ENCODE measurements around the gene SCAP.

- TF ChIP-seq, protein P1, sequence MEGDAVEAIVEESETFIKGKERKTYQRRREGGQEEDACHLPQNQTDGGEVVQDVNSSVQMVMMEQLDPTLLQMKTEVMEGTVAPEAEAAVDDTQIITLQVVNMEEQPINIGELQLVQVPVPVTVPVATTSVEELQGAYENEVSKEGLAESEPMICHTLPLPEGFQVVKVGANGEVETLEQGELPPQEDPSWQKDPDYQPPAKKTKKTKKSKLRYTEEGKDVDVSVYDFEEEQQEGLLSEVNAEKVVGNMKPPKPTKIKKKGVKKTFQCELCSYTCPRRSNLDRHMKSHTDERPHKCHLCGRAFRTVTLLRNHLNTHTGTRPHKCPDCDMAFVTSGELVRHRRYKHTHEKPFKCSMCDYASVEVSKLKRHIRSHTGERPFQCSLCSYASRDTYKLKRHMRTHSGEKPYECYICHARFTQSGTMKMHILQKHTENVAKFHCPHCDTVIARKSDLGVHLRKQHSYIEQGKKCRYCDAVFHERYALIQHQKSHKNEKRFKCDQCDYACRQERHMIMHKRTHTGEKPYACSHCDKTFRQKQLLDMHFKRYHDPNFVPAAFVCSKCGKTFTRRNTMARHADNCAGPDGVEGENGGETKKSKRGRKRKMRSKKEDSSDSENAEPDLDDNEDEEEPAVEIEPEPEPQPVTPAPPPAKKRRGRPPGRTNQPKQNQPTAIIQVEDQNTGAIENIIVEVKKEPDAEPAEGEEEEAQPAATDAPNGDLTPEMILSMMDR (IDR thresholded peaks at IDR 0.05) = no peak
- TF ChIP-seq POLR2A (IDR thresholded peaks at IDR 0.05) = no peak
- no peak for TF ChIP-seq EP300 (IDR thresholded peaks at IDR 0.05)
Observed at GRCh38 chr3:47503033-47503432, 27.3 kb upstream of the SCAP start.

Measured in ovary (tissue), 3 donors.